Motor neuron (in vitro differentiated cells): ENCODE results near the gene KCTD19. TPM values are rescaled to one million over a fixed set of nuclear protein-coding genes. Genes with fewer than 3 reads are reported as not detected.

Source experiments
- ATAC-seq, 8 experiments: fragments of 200-7000 bp; cut with Tn5 transposase; replicated peaks in 6 of 8; 2 replicates each; pipeline ENCODE4 v1.8.0; 2021; ENCODE audit warnings: mild to moderate bottlenecking in 8 of 8, moderate library complexity in 8 of 8
- H3K27ac ChIP-seq, 2 donors: fragments of 250-450 bp; sonication (Bioruptor Pico); 2 replicates each; pipeline ENCODE4 v1.9.0; 2021; ENCODE audit warnings: antibody characterized with exemption in 2 of 2, mild to moderate bottlenecking in 2 of 2, moderate library complexity in 1 of 2
- H3K4me1 ChIP-seq, 2 donors: fragments of 250-450 bp; sonication (Bioruptor Pico); replicated peaks in 1 of 2; 2 replicates each; pipeline ENCODE4 v1.6.1; 2021; ENCODE audit warnings: antibody characterized with exemption in 2 of 2, mild to moderate bottlenecking in 2 of 2, moderate library complexity in 1 of 2
- H3K4me3 ChIP-seq, 5 donors: fragments of 250-450 bp; sonication (Bioruptor Pico); 2 replicates each; pipeline ENCODE4 v1.9.0; 2021; ENCODE audit warnings: antibody characterized with exemption in 5 of 5, mild to moderate bottlenecking in 5 of 5, moderate library complexity in 4 of 5
- WGBS, 10 experiments: fragments of 450-650 bp; shearing (Covaris generic); methylation state at CpG; one replicate each; pipeline ENCODE4 v1.0.0; 2022; 5-methylcytosine and 5-hydroxymethylcytosine counted together
- in situ Hi-C, 9 experiments: fragments of 400-800 bp; cut with MboI; loops; one replicate each; pipeline ENCODE4 v1.15.0; 2021; ENCODE audit warnings: low sequenced_read_pairs in 9 of 9, low pct_unique_long_range_greater_than_20kb in 2 of 9; ENCODE audit not compliant: unreplicated experiment in 9 of 9
- total RNA-seq, 8 experiments: library from RNA; unstranded; fragments of 300-600 nt; gene quantifications; 2 replicates each; pipeline versions ENCODE4 v1.2.3 to v1.2.4, GENCODE V29; 2022

The KCTD19 gene
- total RNA-seq, 8 experiments from 2014 or later = 0.15 to 1.8 (median 0.90) TPM

DNA sequence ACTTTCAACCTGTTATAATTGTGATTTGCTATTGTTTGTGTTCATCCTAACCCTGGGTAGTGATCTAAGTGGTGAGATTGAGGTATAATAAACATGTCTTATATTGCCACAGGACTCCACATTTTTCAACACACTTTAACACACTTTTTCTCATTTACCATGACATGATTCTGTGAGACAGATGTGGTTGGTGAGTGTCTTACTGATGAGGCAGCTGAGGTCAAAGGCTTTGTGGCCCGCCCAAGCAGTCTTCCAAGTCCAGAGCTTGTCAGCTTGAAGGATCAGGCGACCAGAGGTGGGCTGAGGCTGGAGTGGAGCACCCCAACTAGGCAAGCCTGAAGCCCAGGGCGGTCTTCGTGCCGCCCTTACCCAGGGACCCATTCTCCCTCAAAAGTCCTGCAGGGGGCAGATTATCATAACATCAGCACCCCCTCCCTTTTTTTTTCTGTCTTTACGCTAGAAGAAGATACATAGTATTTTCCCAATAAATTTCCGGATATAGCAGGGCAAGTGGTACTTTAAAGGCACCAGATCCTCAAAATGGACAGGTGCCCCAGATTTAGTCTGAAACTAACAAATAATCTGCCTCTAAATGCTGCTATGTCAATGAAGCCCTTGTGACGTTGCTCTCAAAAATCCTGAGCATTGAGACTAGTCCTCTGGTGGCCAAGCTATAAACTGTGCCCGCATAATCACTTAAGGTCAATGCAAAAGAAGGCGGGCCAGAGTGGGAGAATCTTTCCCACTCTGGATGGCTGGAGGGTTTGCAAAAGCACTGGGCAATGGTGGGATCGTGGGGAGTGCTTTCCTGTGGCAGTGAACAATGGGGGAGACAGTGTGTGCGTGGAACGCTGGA is 21.1 kb downstream of the KCTD19 start:
- Histone ChIP-seq H3K27ac (no peak overlapping the region), H3K4me1 (no peaks in the 10 kb centered on the region), H3K4me3 (no peak overlapping the region)
- 42 to 97% (median 83%) methylated on average over 1 to 10 of the region's 13 CpGs; no CpG with 5 or more reads in 1 of the 10 experiments for WGBS, 10 experiments
- no peak for ATAC-seq
- in situ Hi-C loops = no loop called here

DNA sequence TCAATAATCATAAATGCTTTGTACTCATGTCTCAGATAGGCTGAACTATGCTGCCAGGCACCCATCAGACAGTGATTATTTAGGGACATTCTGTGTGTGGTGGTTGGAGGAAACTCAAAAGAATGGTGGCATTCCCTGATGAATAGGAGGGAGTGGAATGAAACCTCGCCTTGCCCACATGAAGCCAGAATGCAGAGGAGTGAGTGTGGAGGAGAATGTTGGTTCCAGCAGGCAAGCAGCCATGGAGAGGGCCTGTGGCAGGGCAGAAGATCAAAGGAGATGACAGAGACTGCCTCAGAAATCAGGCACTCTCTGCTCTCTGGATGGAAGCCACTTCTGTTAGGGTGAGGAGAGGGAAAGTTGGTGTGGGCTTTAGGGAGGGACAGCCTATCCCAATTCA is 22.5 kb downstream of the KCTD19 start:
- in situ Hi-C loops = no loop called here
- peaks cover 0 to 3% of the 10 kb centered on the region in 2 donors for H3K4me1 ChIP-seq
- no peak overlapping the region for H3K27ac ChIP-seq
- WGBS, 10 experiments = 0 to 88% (median 14%) methylated on average over 1 of the region's 1 CpG; no CpG with 5 or more reads in 4 of the 10 experiments
- no peak for ATAC-seq
- H3K4me3 ChIP-seq = no peak overlapping the region

DNA sequence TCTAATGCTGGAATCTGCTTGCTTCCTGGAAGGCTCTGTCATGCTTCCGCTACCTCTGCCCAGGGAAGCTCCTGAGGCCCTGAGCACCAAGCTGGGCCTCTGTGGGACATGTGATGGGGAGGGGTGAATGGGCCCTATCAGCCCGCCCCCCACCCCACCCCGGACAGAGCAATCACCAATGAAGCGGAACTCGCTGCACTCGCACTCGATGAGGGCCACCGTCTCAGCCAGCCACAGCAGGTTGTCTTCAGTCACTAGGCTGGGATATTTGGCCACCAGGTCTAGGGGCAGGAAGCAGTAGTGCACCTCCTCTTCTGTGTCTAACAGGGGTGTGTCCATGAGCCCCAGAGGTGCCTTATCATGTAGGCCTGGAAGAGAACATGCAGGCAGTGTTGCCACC is 23.6 kb downstream of the KCTD19 start:
- no peak overlapping the region for H3K27ac ChIP-seq
- 100% methylated on average over 1 of the region's 8 CpGs; no CpG with 5 or more reads in 8 of the 10 experiments for WGBS, 10 experiments
- in situ Hi-C loops = no loop called here
- ATAC-seq = peak in 4 of 8 experiments; percentile 16 to 89 (median 68)
- no peak overlapping the region for H3K4me3 ChIP-seq
- peaks cover 0 to 3% of the 10 kb centered on the region in 2 donors for H3K4me1 ChIP-seq

DNA sequence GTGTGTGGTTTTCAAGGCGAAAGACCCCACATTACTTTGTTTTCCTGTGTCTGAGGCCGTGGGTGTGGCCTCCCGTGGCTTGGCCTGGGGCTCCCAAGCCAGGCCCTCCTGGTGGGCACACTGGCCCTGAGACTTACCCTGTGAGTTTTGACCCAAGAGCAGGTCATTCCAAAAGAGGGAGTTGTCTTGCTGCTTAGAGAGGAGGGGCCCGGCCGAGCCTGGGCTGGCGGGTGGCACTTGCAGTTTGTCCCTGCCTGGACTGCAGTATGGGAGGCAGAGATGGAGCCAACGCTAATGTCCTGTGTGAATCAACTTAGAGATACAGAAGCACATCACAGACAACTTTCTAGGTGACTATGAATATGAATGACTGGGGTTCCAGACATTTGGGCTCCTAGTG is 24.5 kb downstream of the KCTD19 start:
- WGBS, 10 experiments = 80 to 100% (median 89%) methylated on average over 1 to 6 of the region's 7 CpGs; no CpG with 5 or more reads in 5 of the 10 experiments
- no peak overlapping the region for H3K27ac ChIP-seq
- ATAC-seq = peak in 1 of 8 experiments; percentile 39
- no peak overlapping the region for H3K4me3 ChIP-seq
- peaks cover 0 to 3% of the 10 kb centered on the region in 2 donors for H3K4me1 ChIP-seq
- in situ Hi-C loops = no loop called here

DNA sequence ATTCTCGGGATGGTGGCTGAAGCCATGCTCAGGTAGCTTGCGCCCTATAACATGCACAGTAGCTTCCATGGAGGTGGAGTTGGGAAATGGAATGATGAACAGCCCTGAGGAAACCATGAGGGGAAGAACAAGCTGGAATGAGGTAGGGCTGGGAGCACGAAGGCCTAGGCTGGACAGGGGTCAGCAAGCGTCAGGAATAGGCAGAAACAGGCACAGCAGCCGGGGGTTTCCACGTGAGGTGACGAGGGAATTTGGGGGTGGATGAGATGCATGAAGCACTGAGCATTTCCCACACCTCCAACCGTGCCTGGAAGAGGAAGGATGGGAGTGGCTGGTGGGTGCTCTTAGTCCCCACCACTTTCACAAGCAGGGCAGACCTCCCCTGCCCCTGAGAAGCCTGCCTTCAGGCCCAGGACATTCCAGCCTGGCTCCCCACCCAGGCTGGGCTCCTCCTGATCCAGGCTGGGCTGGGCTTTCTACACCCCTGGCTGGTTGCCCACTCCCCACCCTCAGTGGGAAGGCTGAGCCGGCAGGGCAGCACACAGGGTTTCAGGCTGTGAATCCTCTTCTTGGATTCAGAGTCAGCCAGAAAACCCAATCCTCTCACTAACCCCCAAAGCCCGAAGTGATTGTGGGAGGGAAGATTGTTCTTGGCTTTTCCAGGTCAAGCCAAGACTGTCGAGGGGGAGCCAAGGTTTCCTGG is 25.3 kb downstream of the KCTD19 start:
- Histone ChIP-seq H3K27ac (no peak overlapping the region), H3K4me1 (peaks cover 0 to 3% of the 10 kb centered on the region in 2 donors), H3K4me3 (no peak overlapping the region)
- peak in 3 of 8 experiments; percentile 86 to 96 (median 87) for ATAC-seq
- WGBS, 10 experiments = 20 to 100% (median 83%) methylated on average over 1 to 11 of the region's 11 CpGs; no CpG with 5 or more reads in 3 of the 10 experiments
- in situ Hi-C loops = no loop called here

DNA sequence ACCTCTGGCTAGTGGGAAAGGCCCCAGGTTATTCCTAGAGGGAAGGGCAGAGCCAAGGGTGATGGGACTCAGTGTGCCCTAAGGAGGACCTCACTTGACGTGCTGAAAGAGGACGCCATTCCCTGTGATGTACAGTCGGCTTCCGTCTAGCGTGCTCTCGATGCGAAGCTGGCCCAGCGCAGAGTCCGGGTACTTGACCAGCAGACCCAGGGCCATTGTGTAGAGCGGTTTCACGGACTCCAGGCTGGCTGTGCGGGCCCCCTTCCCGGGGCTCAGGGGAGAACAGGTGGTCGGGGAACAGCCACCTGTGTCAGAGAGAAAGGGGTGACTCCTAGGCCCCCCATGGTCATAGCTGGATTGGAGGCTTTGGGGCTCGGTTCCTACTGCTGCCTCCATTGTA is 27.3 kb downstream of the KCTD19 start:
- ATAC-seq = no peak
- WGBS, 10 experiments = 33 to 100% (median 88%) methylated on average over 3 to 7 of the region's 15 CpGs; no CpG with 5 or more reads in 5 of the 10 experiments
- peaks cover 0 to 3% of the 10 kb centered on the region in 2 donors for H3K4me1 ChIP-seq
- in situ Hi-C loops = no loop called here
- no peak overlapping the region for H3K27ac ChIP-seq
- no peak overlapping the region for H3K4me3 ChIP-seq

DNA sequence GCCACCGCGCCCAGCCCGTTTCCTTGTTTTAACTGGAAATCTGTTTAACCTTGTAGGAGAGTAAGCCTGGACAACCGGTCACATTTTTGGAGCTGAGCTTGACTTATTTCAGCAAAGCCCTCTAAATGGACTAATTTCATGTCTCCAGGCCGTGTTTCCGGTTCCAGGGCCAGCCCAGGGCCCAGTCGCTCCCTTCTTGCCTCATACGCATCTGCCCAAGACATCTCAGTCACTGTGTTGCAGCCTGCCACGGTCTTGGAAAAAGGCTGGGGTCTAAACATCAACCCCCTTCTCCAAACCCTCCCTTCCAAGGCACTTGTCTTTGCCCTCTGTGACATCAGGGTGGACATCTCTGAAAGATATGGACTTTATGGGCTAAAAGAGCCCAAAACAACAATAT is 28.3 kb downstream of the KCTD19 start:
- no peak overlapping the region for H3K4me3 ChIP-seq
- WGBS, 10 experiments = 50 to 97% (median 80%) methylated on average over 1 to 9 of the region's 9 CpGs; no CpG with 5 or more reads in 1 of the 10 experiments
- H3K4me1 ChIP-seq = peaks cover 0 to 3% of the 10 kb centered on the region in 2 donors
- no peak overlapping the region for H3K27ac ChIP-seq
- ATAC-seq = no peak
- in situ Hi-C loops = no loop called here

DNA sequence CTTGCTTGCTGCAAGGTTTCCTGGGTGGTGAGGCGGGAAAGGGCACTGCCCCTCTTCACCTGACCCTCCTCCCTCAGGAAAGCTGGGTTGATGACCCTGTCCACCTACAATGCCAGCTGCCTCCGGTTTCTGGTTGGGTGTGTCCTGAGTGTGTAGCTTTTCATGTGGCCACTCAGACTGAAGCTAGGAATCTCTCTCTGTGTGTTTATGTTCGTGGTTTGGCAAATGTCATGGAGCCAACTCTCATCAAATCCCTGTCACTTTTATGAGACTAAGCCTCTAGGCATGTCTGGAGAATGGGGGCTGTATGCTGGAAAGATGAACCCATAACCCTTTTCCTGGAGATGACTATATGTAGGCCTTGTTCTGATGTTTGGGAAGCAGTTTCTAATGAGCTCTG is 30.1 kb downstream of the KCTD19 start:
- no peak overlapping the region for H3K27ac ChIP-seq
- 6 to 72% (median 43%) methylated on average over 1 to 2 of the region's 3 CpGs; no CpG with 5 or more reads in 7 of the 10 experiments for WGBS, 10 experiments
- peaks cover 0 to 3% of the 10 kb centered on the region in 2 donors for H3K4me1 ChIP-seq
- in situ Hi-C loops = no loop called here
- no peak overlapping the region for H3K4me3 ChIP-seq
- peak in 1 of 8 experiments; percentile 47 for ATAC-seq

DNA sequence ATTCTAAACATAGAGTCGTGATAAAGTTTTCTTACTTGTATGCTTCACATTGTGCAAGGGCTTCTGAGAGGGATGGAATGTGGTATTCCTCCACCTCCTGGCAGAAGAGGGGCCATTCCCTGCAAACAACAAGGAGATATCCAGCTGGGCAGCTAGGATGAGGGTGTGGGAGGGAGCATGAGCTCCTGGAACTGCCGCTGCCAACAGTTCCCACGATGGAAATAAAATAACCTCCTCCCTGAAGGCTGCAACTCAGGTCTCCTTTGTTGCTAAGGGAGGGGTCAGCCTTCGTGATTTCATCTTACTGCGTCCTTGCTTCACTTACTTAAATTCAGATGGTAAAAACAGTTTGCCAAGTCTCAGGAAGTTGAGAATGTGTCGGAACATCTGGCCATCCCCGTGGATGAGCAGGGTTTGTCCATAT is 31.6 kb downstream of the KCTD19 start:
- Histone ChIP-seq H3K4me1 (peaks cover 0 to under 1% of the 10 kb centered on the region in 2 donors), H3K4me3 (no peak overlapping the region), H3K27ac (no peak overlapping the region)
- 14 to 100% (median 67%) methylated on average over 1 to 6 of the region's 7 CpGs; no CpG with 5 or more reads in 4 of the 10 experiments for WGBS, 10 experiments
- ATAC-seq = peak in 3 of 8 experiments; percentile 60 to 87 (median 62)
- in situ Hi-C loops = no loop called here

DNA sequence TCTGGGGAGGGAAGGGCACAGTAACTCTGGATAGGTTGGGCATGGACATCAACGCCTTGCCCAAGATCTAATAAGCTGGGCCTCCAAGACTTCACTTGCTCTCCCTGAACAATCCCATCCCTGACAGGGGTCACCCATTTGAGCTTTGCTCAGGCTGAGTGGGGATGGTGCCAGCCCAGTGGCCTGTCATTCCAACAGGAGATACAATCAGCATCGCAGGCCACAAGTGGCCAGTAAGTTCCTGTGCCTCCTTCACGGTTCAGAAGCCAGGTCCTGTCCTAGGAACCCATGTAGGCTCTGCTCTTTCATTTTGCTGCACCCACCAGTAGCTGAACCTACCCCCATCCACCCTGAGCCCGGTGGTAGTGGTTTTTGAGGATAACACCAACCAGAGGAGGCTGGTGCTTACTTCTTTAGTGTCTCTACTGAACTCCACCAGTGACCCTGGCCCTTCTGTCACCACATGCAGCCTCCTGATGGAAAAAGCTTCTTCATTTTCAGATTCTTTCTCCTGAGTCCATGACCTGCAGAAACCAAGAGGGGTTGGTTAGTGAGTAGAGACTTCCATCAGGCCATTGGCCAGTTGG is 32.3 kb downstream of the KCTD19 start:
- no peak overlapping the region for H3K27ac ChIP-seq
- in situ Hi-C loops = no loop called here
- WGBS, 10 experiments = 20 to 92% (median 78%) methylated on average over 1 to 3 of the region's 4 CpGs; no CpG with 5 or more reads in 4 of the 10 experiments
- no peaks in the 10 kb centered on the region for H3K4me1 ChIP-seq
- no peak overlapping the region for H3K4me3 ChIP-seq
- ATAC-seq = no peak

DNA sequence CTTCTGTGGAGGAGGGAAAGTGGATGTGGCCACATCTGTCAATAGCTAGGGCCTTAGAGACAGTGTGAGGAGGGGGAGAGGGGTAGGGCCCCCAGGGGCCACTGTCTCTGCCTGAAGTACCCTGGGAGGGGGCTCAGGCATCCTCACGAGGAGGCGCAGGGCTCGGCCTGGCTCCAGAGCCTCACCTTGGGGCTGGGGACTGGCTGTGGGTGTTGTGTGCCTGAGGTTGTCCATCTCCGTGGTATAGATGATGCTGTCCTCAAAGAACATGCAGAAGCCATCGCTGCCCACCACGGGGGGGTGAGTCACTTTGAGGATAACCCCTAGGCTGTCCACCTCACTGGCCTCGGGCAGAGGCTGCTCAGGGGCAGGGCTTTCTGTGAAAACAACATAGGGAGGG is 35.1 kb downstream of the KCTD19 start:
- H3K27ac ChIP-seq = no peak overlapping the region
- in situ Hi-C loops = no loop called here
- no peaks in the 10 kb centered on the region for H3K4me1 ChIP-seq
- no peak for ATAC-seq
- no peak overlapping the region for H3K4me3 ChIP-seq
- 54 to 90% (median 70%) methylated on average over 2 to 3 of the region's 7 CpGs; no CpG with 5 or more reads in 7 of the 10 experiments for WGBS, 10 experiments

DNA sequence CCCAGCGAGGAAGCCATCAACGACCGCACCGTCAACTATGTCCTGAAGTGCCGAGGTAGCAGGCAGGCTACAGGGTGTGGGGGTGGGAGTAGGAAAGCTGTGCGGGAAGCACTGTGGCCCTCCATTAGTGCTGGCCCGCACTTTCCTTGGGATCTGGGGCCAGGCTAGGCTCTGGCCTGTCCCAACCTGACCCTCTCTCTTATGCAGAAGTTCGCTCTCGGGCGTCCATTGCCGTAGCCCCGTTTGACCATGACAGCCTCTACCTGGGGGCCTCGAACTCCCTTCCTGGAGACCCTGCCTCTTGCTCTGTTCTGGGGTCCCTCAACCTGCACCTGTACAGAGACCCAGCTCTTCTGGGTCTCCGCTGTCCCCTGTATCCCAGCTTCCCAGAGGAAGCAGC is 38.6 kb downstream of the KCTD19 start:
- Histone ChIP-seq H3K4me1 (no peaks in the 10 kb centered on the region), H3K27ac (no peak overlapping the region), H3K4me3 (no peak overlapping the region)
- ATAC-seq = no peak
- in situ Hi-C loops = no loop called here
- WGBS, 10 experiments = 67 to 100% (median 93%) methylated on average over 1 to 12 of the region's 14 CpGs; no CpG with 5 or more reads in 7 of the 10 experiments
